Choroid plexus epithelial cell (primary cell): ENCODE measurements around the gene UGDH.

Experiments used
- DNase-seq: peaks from one replicate; pipeline ENCODE4 v3.0.0-alpha.2; 2010; ENCODE audit warnings: low read depth
- H3K4me3 ChIP-seq: 2 replicates; pipeline ENCODE4 v1.5.1; 2011; ENCODE audit warnings: low read depth, mild to moderate bottlenecking, control low read depth, low read length, moderate library complexity
- TF ChIP-seq, protein P1 (sequence below): conservative IDR thresholded peaks from 2 replicates; pipeline ENCODE4 v1.5.1; 2011; ENCODE audit warnings: low read depth, mild to moderate bottlenecking, control low read depth, inconsistent platforms, low read length, moderate library complexity

UGDH gene

DNA sequence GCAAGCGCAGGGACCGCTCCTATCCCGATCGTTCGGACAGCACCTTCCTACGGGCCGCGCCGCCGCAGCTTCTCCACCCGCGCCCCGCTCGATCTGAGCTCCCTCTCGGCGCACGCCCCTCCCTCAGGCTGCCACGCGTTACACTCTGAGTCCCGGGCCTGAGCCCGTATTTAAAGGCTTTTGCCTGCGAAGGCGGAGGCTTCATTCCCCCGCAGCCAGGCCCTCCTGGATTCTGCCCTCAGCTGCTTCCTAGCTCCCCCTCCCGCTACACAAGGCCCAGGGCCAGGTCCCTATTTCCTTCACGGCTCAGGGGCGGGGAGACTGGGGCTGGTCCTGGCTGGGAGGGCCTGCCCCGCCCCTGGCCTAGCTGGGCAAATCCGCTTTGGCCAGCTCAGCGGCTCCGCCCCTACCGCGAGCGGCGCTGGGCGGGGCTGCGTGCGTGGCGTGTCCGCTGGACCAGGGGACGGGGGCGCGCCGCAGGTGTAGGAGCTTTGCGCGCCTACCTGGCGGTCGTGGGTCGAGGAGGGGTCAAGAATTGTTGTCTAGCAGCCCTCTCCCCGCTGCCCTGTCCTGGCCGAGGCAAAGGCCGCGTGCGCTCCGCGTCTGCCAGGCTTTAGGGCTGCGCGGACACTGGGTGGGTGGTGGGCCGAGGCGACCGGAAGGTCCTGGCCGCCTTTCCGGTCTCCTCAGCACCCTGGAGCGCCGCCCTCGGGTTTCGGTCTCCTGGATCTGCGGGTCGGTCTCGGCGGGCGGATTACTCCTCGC is at the start of gene UGDH:
Gene UGDH (minus strand): TSS at position 144 of the 765 bp plus-strand sequence. CDS start 5,927 bp downstream, outside the sequence.
- TF ChIP-seq, protein P1, sequence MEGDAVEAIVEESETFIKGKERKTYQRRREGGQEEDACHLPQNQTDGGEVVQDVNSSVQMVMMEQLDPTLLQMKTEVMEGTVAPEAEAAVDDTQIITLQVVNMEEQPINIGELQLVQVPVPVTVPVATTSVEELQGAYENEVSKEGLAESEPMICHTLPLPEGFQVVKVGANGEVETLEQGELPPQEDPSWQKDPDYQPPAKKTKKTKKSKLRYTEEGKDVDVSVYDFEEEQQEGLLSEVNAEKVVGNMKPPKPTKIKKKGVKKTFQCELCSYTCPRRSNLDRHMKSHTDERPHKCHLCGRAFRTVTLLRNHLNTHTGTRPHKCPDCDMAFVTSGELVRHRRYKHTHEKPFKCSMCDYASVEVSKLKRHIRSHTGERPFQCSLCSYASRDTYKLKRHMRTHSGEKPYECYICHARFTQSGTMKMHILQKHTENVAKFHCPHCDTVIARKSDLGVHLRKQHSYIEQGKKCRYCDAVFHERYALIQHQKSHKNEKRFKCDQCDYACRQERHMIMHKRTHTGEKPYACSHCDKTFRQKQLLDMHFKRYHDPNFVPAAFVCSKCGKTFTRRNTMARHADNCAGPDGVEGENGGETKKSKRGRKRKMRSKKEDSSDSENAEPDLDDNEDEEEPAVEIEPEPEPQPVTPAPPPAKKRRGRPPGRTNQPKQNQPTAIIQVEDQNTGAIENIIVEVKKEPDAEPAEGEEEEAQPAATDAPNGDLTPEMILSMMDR = no peak
- peak within 1 kb of the TSS; percentile 98 for H3K4me3 ChIP-seq
- DNase-seq = peak; percentile 99

DNA sequence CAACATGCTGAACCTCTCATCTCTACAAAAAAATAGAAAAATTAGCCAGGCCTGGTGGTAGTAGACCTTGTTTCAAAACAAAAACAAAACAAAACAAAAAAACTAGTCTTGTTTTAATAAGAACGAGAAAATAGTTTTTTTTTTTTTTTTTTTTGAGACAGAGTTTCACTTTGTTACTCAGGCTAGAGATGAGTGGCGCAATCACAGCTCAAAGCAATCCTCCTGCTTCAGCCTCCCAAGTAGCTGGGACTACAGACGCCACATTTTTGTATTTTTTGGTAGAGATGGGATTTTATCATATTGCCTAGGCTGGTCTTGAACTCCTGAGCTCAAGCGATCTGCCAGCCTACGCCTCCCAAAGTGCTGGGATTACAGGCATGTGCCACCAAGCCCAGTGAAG is 47.7 kb upstream of the UGDH start:
- TF ChIP-seq, protein P1 = no peak
- H3K4me3 ChIP-seq = no peak overlapping the region
- peak; percentile 13 for DNase-seq

DNA sequence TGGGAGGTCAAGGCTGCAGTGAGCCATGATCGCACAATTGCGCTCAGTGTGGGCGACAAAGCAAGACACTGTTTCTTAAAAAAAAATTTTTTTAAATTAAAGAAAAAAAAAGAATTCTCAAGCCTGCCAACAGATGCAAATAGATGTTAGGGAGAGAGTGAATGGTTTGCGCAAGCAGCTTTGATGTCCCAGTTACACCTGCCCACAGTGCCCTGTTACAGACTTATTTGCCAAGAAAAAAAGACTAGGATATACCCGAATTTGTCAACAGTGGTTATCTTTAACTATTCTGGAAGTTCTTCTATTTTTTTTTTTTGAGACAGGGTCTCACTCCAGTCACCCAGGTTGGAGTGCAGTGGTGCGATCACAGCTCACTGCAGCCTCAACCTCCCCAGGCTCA is 44.3 kb upstream of the UGDH start:
- H3K4me3 ChIP-seq = no peak overlapping the region
- DNase-seq = no peak
- TF ChIP-seq, protein P1 = no peak

DNA sequence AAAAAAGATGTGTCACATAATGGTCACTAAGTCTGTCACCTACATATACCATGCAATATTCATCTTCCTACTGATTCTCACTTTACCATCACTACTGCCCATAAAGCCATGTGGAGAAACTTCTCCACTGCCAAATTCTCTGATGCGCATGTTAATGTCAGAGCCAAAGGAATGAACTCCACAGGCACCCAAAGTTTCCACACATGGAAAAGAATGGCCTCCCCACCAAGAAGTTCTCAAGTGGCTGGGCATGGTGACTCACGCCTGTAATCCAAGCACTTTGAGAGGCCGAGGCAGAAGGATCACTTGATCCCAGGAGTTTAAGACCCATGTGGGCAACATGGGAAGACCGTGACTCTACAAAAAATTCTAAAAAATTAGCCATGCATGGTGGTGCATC is 43.8 kb upstream of the UGDH start:
- no peak overlapping the region for H3K4me3 ChIP-seq
- DNase-seq = peak; percentile 11
- TF ChIP-seq, protein P1 = no peak

DNA sequence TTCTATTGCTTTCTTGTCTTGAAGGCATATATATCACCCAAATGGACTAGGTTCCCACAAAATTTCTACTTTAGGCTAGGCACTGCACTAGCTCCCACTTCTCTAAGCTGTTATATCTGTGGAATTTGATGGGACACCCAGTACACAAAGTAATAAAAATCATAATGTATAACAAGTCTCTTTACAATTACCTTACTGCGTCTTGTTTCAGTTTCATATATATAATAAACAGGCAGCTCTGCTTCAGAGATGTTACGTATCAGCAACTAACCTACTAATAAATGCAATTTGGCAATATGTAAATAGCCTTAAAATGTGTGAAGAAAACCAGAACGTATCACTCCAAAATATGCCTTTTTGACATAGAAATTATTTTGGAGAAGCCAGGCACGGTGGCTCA is 42.0 kb upstream of the UGDH start:
- DNase-seq = no peak
- TF ChIP-seq, protein P1 = no peak
- H3K4me3 ChIP-seq = no peak overlapping the region

DNA sequence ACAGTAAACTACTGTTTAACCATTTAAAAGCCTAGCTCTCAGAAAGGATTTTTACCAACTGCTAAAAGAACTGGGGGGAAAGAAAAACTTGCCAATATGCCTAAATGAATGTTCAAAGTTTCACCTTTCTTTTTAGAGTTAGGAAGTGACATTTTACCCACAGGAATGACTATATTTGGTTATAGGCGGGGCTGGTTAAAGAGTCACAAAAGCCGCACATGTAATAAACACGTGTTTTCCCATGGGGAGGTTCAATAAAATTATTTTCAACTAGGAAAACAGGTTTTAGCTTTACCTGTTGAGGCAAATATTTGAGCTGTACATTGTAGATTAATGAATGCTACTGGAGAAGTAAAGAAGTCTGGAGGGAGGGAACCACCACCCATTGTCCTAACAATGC is 41.6 kb upstream of the UGDH start:
- TF ChIP-seq, protein P1 = no peak
- no peak overlapping the region for H3K4me3 ChIP-seq
- no peak for DNase-seq
